ENCODE data around the gene C1QA. TPM values are rescaled to one million over a fixed set of nuclear protein-coding genes. Genes with fewer than 3 reads are reported as not detected.

The C1QA gene
- total RNA-seq, 2 experiments from 2014 or later, result not detected

GRCh38 chr1:22651941-22652856 lies 15.8 kb downstream of the C1QA start:
- no peak overlapping the region for H3K27ac Mint-ChIP-seq
- H3K9me3 Mint-ChIP-seq, result no peaks in the 10 kb centered on the region
- ATAC-seq, result no peak
- no peak overlapping the region for H3K4me3 Mint-ChIP-seq
- no peaks in the 10 kb centered on the region for H3K36me3 Mint-ChIP-seq (ENCODE audit: low read depth)
- no peaks in the 10 kb centered on the region for H3K4me1 Mint-ChIP-seq (ENCODE audit: low read depth)
- ChIA-PET POLR2A (no interaction called here), CTCF (interaction anchor here (0.9 kb wide), 1 partner anchor 312 kb away, joined by 4 read pairs; no protein-coding TSS in a partner anchor)
- intact Hi-C loops (cut with micrococcal nuclease), result no loop called here
- H3K27me3 Mint-ChIP-seq, result peaks cover under 1% of the 10 kb centered on the region
- no peak for TF ChIP-seq CTCF (IDR thresholded peaks at IDR 0.05)
- no peak for DNase-seq

GRCh38 chr1:22652881-22653316 lies 16.5 kb downstream of the C1QA start, which contains the start of gene C1QB:
Gene C1QB, plus strand, starts transcription at chr1:22653236. Its CDS starts 6,227 bp downstream, at chr1:22659463.
- TF ChIP-seq CTCF (IDR thresholded peaks at IDR 0.05), result no peak
- no peak within 1 kb of the TSS for H3K4me3 Mint-ChIP-seq
- no peak for ATAC-seq
- H3K4me1 Mint-ChIP-seq (ENCODE audit: low read depth), result no peaks in the 10 kb centered on the region
- ChIA-PET POLR2A (no interaction called here), CTCF (no interaction called here)
- DNase-seq, result no peak
- no peak within 1 kb of the TSS for H3K27ac Mint-ChIP-seq
- peaks cover 1% of the 10 kb centered on the region for H3K27me3 Mint-ChIP-seq
- H3K9me3 Mint-ChIP-seq, result no peaks in the 10 kb centered on the region
- intact Hi-C loops (cut with micrococcal nuclease), result no loop called here
- H3K36me3 Mint-ChIP-seq (ENCODE audit: low read depth), result no peaks in the 10 kb centered on the region

GRCh38 chr1:22654692-22655091 lies 18.3 kb downstream of the C1QA start:
- no peaks in the 10 kb centered on the region for H3K9me3 Mint-ChIP-seq
- POLR2A ChIA-PET, result no interaction called here
- no peak overlapping the region for H3K27ac Mint-ChIP-seq
- no peaks in the 10 kb centered on the region for H3K36me3 Mint-ChIP-seq (ENCODE audit: low read depth)
- CTCF ChIA-PET, result no interaction called here
- ATAC-seq, result no peak
- peaks cover 1% of the 10 kb centered on the region for H3K27me3 Mint-ChIP-seq
- DNase-seq, result no peak
- no peaks in the 10 kb centered on the region for H3K4me1 Mint-ChIP-seq (ENCODE audit: low read depth)
- TF ChIP-seq CTCF (IDR thresholded peaks at IDR 0.05), result no peak
- H3K4me3 Mint-ChIP-seq, result no peak overlapping the region
- intact Hi-C loops (cut with micrococcal nuclease), result no loop called here

- DNase-seq, result no peak
- ATAC-seq, result no peak
- Mint-ChIP-seq H3K4me1 (ENCODE audit: low read depth) (no peaks in the 10 kb centered on the region), H3K27me3 (peaks cover 3% of the 10 kb centered on the region), H3K9me3 (no peaks in the 10 kb centered on the region), H3K27ac (no peak overlapping the region), H3K36me3 (ENCODE audit: low read depth) (no peaks in the 10 kb centered on the region), H3K4me3 (no peak overlapping the region)
- intact Hi-C loops (cut with micrococcal nuclease), result no loop called here
- CTCF ChIA-PET, result no interaction called here
- POLR2A ChIA-PET, result no interaction called here
- no peak for TF ChIP-seq CTCF (IDR thresholded peaks at IDR 0.05)
Measured at GRCh38 chr1:22658385-22659163, 22.1 kb downstream of the C1QA start.
